HG03342 (cell line): ENCODE data around the gene LRFN2.

Experiments used
- ATAC-seq: cut with Tn5 transposase; IDR thresholded peaks from one replicate; pipeline ENCODE4 v1.9.1; 2021; ENCODE audit warnings: mild to moderate bottlenecking, moderate library complexity; ENCODE audit not compliant: unreplicated experiment

The LRFN2 gene

GRCh38 chr6:40408786-40409542 is 178.2 kb downstream of the LRFN2 start:
- ATAC-seq: no peak

- no peak for ATAC-seq
These were observed 179.9 kb downstream of the LRFN2 start for GRCh38 chr6:40407239-40407638.

- no peak for ATAC-seq
These were observed 181.0 kb downstream of the LRFN2 start for GRCh38 chr6:40406175-40406574.

GRCh38 chr6:40400738-40401137 is 186.4 kb downstream of the LRFN2 start:
- no peak for ATAC-seq

- ATAC-seq: no peak
These were observed 187.2 kb downstream of the LRFN2 start for GRCh38 chr6:40399888-40400457.

GRCh38 chr6:40398810-40399477 is 188.2 kb downstream of the LRFN2 start:
- ATAC-seq: no peak

- ATAC-seq: no peak
These were observed 189.0 kb downstream of the LRFN2 start for GRCh38 chr6:40398034-40398691.

GRCh38 chr6:40397287-40398033 is 189.7 kb downstream of the LRFN2 start:
- ATAC-seq: no peak

- no peak for ATAC-seq
These were observed 191.5 kb downstream of the LRFN2 start for GRCh38 chr6:40395698-40396076.

GRCh38 chr6:40395066-40395697 is 192.0 kb downstream of the LRFN2 start:
- ATAC-seq: no peak

- ATAC-seq: no peak
These were observed 192.8 kb downstream of the LRFN2 start for GRCh38 chr6:40394381-40394780.

GRCh38 chr6:40393641-40394040 is 193.5 kb downstream of the LRFN2 start:
- no peak for ATAC-seq

GRCh38 chr6:40392589-40392988 is 194.6 kb downstream of the LRFN2 start:
- no peak for ATAC-seq

- no peak for ATAC-seq
These were observed 195.2 kb downstream of the LRFN2 start for GRCh38 chr6:40391851-40392517.

- ATAC-seq: no peak
These were observed 196.1 kb downstream of the LRFN2 start for GRCh38 chr6:40391086-40391485.

GRCh38 chr6:40390144-40390800 is 196.9 kb downstream of the LRFN2 start:
- ATAC-seq: no peak

GRCh38 chr6:40389254-40389653 is 197.9 kb downstream of the LRFN2 start:
- ATAC-seq: no peak

GRCh38 chr6:40387871-40388264 is 199.3 kb downstream of the LRFN2 start:
- no peak for ATAC-seq

GRCh38 chr6:40387127-40387870 is 199.9 kb downstream of the LRFN2 start:
- ATAC-seq: no peak
